AML-193 (cell line): ENCODE data around the gene CYB561D2.
"Not testable (repeated sequence)": the region's sequence is repeated elsewhere in the genome, so short reads cannot be mapped to it uniquely, and the experiment has no call there.

Experiments used
- DNase-seq, 2 experiments: peaks; one replicate each; lab custom pipeline; 2025; lab: John Stamatoyannopoulos, UW

Gene CYB561D2, protein sequence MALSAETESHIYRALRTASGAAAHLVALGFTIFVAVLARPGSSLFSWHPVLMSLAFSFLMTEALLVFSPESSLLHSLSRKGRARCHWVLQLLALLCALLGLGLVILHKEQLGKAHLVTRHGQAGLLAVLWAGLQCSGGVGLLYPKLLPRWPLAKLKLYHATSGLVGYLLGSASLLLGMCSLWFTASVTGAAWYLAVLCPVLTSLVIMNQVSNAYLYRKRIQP

DNA sequence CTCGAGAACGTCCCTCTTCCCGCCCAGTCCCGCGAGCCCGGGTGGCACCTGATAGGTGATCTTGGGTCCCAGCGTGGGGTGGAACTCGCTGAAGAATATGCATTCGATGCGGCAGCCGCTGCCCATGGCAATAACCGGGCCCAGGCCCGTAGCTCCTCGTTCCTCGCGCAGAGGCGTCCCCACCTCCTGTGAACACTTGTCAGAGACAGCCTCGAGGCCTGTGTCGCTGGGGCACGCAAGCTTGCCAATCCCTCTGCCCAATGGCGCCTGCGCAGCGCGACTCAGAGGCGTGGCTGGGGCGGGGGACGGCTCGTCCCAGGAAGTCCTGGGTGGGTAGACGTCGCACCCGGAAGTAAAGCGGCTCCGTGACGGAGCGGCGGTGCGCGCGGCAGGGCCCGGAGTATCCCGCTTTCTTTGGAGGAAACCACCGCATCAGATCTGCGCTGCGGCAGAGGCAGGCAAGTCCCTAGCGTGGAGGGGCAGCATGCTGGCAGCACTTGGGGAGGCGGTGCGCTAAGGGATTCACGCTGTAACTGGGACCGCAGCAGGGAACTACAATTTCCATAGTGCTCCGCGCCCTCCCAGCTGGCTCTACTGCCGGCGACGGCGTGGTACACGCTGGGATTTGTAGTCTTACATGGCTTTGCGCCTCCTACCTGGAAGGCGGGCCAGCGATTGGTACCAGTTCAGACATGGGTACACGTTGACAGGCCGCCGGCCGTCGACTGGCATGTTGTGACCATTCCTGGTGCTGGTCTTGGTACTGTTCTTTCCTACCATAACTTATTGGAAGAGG is at the start of gene CYB561D2, which contains the start of gene NPRL2:
Gene CYB561D2 (plus strand): TSS at position 336 of the 796 bp plus-strand sequence. CDS start 572 bp downstream, outside the sequence.
Gene NPRL2 (minus strand): TSS at position 249 of the 796 bp plus-strand sequence. CDS start 123 bp downstream, at position 126.
- peak; percentile 96 to 98 for DNase-seq

DNA sequence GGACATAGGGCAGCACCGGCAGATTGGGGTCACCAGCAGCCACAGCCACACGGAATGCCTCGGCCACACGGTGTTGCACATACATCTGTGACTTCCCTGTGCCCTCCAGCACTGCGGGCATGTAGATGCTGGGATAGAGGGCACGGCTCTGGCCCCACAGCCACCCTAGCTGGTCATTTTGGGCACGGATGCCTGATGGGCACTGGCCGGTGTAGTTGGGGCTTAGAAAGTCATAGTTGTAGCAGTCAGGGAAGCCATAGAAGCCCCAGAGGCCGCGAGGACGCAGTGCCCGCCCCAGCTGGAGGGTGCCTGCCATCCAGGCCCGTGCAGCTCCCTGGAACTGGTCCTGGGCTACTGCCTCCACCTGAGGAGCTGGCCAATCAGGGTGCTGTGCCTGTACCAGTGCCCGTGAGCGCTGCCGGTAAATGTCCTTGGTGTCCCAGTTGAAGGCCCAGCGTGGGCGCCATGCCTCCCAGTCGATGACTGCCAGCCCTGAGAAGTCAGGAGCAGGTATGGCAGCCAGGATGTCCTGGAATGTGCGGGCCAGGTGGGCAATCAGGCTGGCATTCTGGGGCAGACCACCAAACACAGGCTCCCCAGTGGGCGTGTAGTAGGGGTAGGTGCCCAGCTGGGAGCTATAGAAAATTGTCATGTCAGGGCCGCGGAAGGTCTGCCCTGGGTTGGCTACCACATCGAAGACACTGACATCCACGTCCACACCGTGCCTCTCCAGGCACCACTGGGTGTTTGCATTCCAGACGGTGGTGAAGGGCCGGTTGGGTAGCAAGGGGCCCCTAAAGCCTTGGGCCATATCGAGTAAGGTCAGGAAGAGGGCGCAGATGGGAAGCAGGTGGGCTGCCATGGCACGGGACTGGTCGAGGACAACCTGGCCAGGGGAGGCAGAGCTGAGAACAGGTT is 48.3 kb upstream of the CYB561D2 start:
- no peak for DNase-seq

DNA sequence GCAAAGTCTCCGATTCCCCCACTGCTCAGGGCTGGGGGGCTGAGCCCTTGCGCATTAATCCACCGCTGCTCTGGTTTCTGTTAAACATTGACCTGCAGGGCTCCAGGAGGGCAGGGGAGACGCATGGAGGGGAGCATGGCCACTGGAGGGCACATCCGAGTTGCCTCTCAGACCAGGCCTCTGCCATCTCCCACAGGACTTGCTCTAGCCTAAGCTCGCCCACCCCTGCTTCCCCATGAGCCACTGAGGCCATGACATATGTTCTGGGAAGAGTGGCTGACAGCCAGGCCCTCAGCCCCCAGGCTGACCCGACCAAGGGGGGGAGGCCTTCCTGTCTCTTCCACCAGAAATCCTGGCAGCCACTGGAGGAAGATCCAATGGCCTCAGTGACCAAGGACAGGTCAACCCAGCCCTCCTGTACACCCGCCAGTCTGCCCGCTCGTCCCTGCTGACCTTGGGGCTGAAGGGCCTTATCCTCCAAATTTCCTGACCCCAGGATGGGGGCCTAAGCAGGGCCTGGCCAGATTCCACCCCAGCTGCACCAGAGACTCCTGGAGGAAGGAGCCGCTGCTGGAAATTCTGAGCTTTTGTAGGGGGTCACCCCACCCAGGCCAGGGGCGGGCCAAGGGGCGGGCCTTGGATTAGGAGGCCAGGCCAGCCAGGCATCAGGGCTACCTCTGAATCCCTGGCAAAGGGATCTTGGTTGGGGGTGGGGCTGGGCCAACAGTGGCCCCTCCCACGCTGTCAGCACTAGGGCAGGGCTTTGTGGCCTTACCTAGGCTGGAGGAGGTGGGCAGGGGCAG is 47.4 kb upstream of the CYB561D2 start, which contains the start of gene HYAL1:
Gene HYAL1 (minus strand): TSS at position 562 of the 803 bp plus-strand sequence. CDS start 618 bp downstream, outside the sequence.
- DNase-seq = peak in 1 of 2 experiments; percentile 21

DNA sequence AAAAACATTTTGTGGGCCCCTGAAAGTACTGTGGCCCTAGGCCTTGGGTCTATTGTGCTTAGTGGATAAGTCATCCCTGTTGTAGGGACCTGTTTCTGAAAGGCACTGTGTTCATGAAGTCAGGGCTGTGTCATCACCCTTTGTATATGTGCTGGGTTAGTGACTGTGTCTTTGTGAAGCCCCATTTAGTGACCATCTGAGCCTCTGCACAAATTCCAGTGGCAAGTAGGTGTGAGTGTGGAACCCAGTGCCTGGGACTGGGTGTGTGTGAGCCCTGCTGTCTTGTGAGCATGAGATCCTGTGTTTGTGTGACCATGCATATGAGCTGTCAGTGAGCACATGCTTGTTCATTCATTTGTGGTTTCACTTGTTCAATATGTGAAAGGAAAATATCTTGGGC is 46.1 kb upstream of the CYB561D2 start:
- no peak for DNase-seq

DNA sequence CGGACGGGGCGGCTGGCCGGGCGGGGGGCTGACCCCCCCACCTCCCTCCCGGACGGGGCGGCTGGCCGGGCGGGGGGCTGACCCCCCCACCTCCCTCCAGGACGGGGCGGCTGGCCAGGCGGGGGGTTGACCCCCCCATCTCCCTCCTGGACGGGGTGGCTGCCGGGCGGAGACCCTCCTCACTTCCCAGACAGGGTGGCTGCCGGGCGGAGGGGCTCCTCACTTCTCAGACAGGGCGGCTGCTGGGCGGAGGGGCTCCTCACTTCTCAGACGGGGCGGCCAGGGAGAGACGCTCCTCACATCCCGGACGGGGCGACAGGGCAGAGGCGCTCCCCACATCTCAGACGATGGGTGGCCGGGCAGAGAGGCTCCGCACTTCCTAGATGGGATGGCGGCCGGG is 38.6 kb upstream of the CYB561D2 start:
- DNase-seq = not testable (repeated sequence)

DNA sequence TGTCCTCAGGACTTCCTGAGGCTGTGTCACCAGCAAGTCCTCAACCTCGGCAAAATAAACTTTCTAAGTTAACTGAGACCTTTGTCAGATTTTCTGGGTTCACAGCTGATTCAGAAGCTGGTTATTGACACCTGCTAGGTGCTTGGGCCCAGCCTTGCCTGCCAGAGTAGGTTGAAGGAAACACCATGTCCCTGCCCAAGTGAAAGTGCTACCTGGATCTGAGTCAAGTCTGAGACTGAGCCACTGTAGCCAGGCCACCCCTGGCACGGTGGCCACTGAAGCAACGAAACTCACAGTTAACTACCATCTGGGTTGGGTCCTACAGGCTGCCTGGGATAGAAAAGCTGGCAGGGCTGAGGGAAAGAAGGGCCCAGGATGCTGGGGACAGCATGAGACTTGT is 36.3 kb upstream of the CYB561D2 start:
- no peak for DNase-seq

DNA sequence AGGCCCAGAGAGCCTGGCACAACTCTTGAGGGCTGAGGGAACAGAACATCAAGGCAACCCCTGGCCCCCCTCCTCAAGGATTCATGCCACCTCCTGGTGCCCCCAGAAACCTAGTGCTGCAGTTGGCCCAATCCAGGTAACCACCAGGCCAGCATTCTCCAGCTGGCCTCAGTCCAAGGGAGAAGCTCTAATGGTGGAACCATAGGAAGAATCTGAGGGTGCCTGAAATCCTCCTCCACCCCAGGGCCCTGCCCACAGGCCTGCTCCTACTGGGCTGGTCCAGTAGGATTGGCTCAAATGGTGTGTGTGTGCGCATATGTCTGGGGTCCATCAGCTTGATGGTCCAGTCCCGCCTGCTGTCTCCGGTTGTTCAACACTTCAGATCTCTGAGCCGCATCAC is 35.8 kb upstream of the CYB561D2 start:
- DNase-seq = no peak

DNA sequence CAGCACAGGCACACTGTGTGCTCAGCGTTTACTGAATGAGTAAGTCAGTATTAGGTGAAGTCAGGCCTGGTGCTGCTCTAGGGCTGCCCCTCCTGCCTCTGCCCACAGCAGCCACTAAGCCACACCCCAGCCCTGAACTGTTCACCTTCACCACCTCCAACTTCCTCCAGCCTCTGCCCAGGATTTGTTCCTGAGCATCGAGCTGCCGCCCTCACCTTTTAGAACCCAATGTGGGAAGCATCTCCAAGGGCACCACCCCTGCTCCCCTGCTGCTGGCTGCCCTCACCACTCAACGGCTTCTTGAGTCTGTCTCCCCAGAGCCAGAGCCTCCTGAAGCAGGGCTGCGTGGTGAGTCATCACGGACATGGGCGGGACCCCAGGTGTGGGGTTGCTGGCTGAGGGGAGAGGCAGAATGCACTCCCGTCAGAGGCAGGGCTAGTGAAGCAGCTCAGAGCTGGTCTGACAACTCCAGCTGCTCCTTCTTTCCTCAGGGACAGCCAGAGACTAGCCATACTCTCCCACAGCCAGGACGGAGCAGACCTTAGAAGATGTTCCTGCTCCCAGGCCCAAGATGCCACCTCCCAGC is 33.9 kb upstream of the CYB561D2 start:
- no peak for DNase-seq

DNA sequence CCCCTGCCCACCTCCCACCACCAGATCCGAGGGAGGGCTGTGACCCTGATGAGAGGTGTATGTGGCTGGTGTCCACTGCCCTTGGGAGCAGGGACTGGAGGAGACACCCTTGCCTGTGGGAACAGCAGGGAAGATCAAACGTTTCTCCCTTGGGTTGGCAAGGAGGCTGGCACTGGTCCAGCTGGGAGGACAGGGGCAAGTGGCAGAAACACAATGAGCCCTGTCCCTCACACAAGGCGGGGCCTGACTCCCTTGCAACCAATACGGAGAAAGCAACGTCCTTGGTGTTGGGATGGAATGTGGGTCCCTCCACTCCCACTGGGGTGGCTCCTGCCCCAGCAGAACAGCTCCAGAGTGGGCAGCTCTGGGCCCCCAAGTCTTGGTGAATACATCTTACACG is 33.4 kb upstream of the CYB561D2 start:
- no peak for DNase-seq

DNA sequence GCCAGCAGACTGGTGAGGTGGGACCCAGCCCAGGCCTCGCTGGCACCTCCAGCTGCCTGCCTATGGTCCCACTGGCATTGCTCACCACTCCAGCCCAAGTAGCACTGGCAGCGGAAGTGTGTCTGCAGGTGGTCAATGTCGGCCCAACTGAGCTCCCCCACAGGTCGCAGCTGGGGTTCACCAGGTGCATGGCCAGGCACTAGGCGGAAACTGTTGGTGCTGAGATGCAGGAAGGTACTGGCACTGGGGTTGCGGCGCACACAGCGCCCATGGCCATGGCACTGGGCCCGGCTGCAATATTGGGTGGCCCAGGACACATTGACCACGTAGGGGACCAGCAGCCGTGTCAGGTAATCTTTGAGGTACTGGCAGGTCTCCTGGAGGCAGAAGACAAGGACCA is 32.5 kb upstream of the CYB561D2 start:
- DNase-seq = no peak

DNA sequence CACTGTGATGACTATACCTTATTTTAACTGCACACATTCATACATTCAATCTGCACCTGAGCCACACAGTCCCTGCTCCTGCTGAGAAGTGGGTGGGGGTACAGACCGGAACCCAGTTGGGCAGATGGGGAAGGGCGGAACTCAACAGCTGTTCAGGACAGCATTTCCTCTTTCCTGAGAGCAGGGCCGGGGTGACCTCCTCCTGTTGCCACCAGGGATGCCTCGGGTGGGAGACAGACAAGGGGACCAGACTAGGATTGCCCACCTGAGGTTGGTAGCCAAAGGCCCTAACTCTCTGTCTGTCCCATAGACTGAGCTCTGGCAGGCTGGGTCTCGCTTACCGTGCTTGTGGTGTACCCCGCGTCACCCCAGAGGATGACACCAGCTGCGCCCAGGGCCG is 32.0 kb upstream of the CYB561D2 start:
- DNase-seq = no peak

DNA sequence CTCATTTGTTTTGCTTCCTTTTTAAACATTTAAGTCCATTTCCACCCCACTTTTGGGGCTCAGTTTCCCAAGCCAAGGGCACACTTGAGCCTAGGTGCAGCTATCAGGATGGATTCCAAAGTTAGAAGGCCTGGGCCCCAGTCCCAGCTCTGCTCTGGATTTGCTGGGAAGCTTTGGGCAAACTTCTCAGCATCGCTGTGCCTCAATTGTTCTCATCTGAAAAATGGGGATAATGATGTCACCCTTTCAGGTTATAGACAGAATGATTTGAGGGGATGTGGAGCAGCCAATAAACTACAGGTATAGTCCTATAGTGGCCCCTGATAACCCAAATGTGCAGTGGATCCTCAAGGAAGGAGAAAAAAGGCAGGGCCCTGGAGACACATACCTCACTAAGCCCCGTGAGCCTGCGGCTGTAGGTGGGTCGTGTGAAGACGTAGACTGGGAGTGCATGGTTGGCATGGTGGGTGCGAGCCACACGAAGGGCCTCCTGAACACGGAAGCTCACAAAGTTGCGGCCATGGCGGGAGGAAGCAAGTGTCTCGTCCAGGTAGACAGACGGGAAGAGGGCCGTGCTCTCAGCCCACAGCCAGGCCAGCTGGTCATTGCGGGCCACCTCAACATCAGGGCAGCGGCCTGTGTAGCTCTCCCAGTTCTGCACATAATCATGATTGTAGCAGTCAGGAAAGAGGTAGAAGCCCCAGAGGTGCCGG is 31.3 kb upstream of the CYB561D2 start:
- no peak for DNase-seq

DNA sequence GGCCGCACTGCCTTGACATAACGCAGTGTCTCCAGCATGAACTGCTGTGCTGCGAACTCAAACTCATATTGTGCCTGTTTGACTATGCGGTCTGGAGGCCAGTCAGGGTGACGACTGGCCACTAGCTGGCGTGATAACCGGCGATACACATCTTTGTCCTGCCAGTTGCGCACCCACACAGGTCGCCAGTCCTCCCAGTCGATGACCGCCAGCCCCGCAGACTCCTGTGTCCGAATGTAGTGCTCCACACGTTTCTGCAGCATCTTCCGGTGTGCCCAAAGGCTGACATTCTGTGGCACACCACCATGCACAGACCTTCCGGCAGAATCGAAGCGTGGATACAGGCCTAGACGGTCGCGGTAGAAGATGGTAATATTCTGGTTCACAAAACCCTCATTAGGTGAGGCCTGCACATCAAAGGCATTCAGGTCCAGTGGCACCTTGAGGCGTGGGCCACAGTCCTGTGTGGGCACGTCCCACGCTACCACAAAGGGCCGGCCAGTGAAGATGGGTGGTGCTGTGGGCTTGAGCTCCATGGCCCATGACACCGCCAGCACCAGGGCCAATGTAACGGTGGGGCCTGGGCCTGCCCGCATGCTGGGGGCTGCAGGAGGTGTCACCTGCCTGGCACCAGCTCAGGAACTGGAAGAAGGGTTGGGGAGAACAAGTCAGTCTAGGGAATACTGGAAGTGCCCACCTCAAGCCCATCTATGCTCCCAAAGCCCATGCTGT is 30.6 kb upstream of the CYB561D2 start:
- no peak for DNase-seq

DNA sequence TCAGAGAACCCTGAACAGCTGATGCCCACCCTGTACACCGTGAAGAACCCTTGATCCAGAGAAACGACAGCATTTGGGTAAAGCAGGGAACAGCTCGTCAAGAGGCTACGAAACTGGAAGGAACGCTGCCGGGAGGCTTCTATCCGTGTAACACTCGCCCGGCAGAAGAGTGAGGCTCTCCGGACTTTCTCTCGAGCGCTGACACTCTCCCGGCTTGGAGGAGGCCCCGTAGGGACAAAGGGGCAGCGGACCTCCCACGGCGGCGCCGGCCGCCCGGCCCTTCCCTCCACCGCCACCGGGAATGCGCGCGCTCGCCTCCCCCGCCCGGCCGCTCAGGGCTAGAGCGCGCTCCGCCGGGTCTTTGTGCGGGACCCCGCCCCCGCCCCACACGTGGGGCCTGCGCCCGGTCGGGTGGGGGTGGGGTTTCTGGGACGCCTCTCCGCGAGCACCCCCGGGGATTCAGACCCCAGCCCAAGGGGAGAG is 29.8 kb upstream of the CYB561D2 start:
- peak; percentile 55 to 56 for DNase-seq

DNA sequence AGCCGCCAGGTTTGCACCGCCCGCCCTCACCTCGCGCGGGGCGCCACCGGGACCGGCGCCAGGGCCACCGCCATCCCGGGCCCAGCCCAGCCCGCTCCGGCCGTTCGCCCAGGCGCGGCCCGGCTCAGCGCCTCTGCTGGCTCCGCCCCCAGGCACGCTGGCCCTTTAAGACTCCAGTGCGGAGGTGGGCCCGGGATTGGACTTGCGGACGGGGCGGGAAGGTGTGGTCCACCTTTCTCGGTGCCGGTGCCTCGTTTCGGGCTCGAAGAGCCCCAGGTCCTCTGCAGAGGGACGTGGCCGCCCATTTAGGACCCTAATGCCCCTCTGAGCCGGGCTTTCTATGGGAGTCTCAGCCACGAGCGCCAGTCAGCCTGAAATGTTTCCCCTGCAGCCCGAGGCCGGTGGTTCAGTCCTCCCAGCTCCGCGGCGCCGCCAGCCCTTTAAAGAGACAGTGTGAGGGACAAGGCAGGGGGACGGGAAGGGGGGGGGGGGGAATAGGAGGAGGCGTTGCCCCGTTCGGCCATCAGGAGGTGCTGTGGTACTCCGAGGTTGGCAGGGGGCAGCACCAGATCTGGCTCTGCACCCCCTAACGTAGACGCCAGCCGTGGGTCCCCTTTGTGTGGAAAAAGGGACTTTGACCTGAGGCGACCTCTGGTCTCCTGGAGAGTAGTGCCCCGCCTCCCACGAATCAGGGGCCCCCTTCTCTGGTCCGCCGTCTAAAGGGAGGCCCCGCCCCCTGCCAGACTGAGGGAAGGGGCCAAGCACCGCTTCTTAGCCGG is 29.1 kb upstream of the CYB561D2 start:
- DNase-seq = peak; percentile 83 to 86

DNA sequence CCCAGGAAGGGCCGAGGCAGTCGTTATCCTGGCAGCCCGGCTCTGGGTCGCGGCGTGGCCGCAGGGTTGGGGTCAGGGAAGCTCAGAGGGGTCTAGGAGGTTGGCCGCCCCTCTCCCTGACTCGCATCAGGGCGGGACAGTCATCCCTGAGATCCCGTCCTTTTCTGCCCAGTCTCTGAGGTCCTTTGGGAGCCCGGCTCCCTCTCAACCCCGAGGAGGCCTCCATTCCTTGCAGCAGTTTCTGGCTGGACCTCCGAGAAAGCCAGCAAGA is 28.6 kb upstream of the CYB561D2 start:
- DNase-seq = no peak

DNA sequence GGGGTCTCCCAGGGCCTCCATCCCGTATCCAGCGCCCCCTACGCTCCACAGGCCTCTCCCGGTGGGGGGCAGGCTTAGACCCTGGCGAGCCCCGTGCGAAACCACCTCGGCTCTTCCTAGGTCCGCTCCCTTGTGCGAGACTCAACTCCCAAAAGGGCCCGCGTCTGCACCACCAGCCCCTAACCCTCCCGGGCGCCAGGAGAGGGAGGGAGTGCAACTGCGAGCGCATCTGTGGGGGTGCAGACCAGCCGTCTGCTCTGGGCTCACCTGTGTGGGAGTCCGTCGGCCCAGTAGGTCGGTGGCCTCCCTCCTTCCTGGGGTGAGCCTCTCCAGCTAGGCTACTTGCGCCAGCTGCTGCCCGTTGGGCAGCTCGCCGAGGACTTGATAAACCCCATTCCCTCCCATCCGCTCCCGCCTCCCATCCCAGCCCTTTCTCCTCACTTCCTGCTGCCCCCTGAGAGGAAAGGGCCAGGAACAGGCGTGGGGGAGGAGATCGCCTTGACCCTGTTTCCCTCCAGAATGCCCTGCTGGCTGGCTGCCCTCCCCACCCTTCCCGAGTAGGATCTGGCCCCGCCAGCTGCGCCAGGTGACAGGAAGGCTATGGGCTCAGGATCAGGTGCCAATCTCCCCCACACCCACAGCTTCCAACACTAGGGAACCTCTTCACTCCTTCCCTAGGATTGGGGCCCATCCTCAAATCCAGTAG is 28.1 kb upstream of the CYB561D2 start, which contains the start of gene HYAL2:
Gene HYAL2 (minus strand): TSS at position 360 of the 706 bp plus-strand sequence. CDS start 2,256 bp downstream, outside the sequence.
- no peak for DNase-seq

DNA sequence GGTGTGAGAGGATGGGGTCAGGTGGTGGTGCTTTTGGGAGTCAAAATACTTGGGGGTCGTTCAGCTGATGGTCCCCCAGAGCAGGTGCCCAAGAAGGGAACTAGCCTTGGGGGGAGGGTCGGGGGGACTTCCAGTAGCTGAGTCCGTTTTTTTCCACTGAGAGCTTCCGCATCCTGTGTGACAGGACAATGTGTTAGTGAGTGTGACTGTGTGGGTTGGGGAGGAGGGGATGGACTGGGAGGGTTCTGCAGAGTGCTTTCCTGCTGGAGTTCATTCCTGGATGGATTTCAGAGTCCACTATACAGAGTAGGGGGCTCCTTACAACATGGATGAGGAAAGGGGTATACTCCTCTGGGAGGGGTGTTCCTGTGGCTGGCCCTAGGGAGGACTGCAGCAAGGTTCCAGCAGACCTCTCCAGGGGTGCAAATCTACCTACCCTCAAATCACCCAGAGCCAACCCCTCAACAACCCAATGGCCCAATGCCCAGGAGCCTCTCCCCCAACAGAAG is 27.5 kb upstream of the CYB561D2 start:
- no peak for DNase-seq
